Activated T-helper 1 cell treated with anti-CD3 and anti-CD28 coated beads, Interleukin-12 subunit alpha, Interleukin-12 subunit beta, Interleukin-2, Interleukin-4 antibody, amounts not matched to agents 30 ng/mL and 10 ng/mL and 1 ng/mL, durations not matched to agents 14 hours and 24 hours and 36 hours (primary cell): ENCODE results near the gene DENND1C. TPM values are rescaled to one million over a fixed set of nuclear protein-coding genes. Genes with fewer than 3 reads are reported as not detected.

ENCODE experiments used
- DNase-seq: peaks from one replicate; pipeline ENCODE4 v3.0.0; 2021; ENCODE audit warnings: low spot score
- H3K27ac Mint-ChIP-seq: one replicate; pipeline ENCODE4 v1.8.0; 2021; ENCODE audit warnings: mild to moderate bottlenecking, mixed read lengths
- H3K27me3 Mint-ChIP-seq: one replicate; pipeline ENCODE4 v1.8.0; 2022; ENCODE audit warnings: mild to moderate bottlenecking, moderate library complexity, mixed read lengths; ENCODE audit not compliant: insufficient read depth
- H3K36me3 Mint-ChIP-seq: one replicate; pipeline ENCODE4 v1.8.0; 2021; ENCODE audit warnings: low read depth, mixed read lengths
- H3K4me1 Mint-ChIP-seq: one replicate; pipeline ENCODE4 v1.8.0; 2021; ENCODE audit warnings: low read depth, mixed read lengths
- H3K4me3 Mint-ChIP-seq: one replicate; pipeline ENCODE4 v1.8.0; 2021; ENCODE audit warnings: mild to moderate bottlenecking, moderate library complexity, mixed read lengths
- H3K9me3 Mint-ChIP-seq: one replicate; pipeline ENCODE4 v1.8.0; 2021; ENCODE audit warnings: mixed read lengths
- intact Hi-C: fragments of 100-400 bp; cut with micrococcal nuclease; formaldehyde crosslinking; loops from one replicate; pipeline ENCODE4 v1.15.1; 2024
- total RNA-seq: library from RNA; stranded (reverse); gene quantifications from 2 replicates; pipeline ENCODE4 v1.2.3, GENCODE V29; 2022

DENND1C gene
- total RNA-seq, 1 donor from 2014 or later: 68.4 TPM

DNA sequence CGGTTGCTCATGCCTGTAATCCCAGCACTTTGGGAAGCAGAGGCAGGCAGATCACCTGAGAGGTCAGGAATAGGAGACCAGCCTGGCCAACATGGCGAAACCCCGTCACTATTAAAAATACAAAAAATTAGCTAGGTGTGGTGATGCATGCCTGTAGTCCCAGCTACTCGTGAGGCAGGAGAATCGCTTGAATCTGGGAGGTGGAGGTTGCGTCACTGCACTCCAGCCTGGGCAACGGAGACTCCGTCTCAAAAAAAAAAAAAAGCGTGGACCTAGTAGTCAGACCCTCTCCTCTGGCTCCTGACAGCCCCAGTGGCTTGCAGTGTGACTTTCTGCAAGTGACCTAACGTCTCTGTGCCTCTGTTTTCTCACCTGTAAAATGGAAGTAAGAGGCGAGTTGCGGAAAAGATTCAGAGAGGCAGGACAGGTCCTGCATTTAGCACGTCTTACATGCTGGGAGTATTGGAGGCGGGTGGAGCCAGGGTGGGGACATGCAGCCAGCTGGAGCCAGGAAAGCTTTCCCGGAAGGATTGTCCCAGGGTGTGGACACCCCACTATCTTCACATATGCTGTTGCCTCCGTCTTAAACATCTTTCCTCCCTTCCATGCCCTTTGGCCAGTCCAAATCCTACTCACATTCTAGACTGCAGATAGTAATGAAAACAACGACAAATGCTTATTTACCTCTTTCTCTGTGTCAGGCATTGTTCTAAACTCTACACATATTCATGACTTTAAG, 17.6 kb upstream of the DENND1C start:
- no peak overlapping the region for H3K4me3 Mint-ChIP-seq
- H3K4me1 Mint-ChIP-seq: peaks cover 11% of the 10 kb centered on the region
- no peaks in the 10 kb centered on the region for H3K36me3 Mint-ChIP-seq
- DNase-seq: no peak
- no peak overlapping the region for H3K27ac Mint-ChIP-seq
- intact Hi-C loops: no loop called here
- peaks cover 18% of the 10 kb centered on the region for H3K27me3 Mint-ChIP-seq
- H3K9me3 Mint-ChIP-seq: no peaks in the 10 kb centered on the region

DNA sequence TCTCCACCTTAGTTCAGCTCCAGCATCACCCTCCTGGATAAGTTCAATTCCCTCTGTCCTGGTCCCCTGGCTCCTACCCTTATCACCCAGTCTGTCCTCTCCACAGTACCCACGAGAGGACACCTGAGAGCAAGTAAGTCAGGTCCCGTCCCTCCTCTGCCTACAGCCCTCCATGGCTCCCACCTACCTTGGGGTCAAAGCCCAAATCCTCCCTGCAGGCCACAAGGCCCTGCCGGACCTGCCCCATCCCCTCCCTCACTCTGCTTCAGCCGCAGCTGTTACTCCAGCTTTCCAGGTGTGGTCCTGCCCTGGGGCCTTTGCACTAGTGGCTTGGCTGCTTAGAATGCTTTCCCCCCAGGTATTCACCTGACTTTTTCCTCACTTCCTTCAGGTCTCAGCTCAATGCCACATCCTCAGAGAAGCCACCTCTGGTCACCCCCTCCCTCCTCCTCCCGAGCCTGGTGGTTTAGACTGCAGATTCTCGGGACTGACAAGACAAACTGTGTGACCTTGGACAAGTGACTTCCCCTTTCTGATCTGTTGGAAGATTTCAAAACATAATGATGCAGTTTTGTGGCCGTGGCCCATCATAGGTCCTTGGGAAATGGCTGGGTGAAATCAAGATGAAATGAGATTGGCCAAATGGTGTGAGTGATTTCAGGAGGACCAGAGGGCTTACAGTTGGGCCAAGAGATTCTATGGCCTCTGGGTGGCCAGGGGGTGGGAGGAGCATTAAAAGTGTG, 16.9 kb upstream of the DENND1C start:
- DNase-seq: no peak
- H3K27me3 Mint-ChIP-seq: peaks cover 18% of the 10 kb centered on the region
- H3K4me3 Mint-ChIP-seq: no peak overlapping the region
- no peaks in the 10 kb centered on the region for H3K36me3 Mint-ChIP-seq
- H3K4me1 Mint-ChIP-seq: peaks cover 11% of the 10 kb centered on the region
- H3K9me3 Mint-ChIP-seq: no peaks in the 10 kb centered on the region
- no peak overlapping the region for H3K27ac Mint-ChIP-seq
- intact Hi-C loops: no loop called here

DNA sequence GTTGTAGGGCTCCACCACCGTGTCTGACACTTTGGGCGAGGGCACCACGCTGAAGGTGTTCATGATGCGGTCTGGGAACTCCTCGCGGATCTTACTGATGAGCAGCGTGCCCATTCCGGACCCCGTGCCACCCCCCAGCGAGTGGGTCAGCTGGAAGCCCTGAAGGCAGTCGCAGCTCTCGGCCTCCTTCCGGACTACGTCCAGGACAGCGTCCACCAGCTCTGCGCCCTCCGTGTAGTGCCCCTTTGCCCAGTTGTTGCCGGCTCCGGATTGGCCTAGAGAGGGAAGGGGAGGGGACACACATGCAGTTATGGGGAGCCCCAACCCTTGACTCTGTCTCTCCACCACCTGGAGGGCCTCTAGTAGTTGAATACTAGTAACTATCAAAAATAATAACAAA, 14.4 kb upstream of the DENND1C start:
- H3K27ac Mint-ChIP-seq: no peak overlapping the region
- H3K4me1 Mint-ChIP-seq: peaks cover 11% of the 10 kb centered on the region
- no peaks in the 10 kb centered on the region for H3K36me3 Mint-ChIP-seq

DNA sequence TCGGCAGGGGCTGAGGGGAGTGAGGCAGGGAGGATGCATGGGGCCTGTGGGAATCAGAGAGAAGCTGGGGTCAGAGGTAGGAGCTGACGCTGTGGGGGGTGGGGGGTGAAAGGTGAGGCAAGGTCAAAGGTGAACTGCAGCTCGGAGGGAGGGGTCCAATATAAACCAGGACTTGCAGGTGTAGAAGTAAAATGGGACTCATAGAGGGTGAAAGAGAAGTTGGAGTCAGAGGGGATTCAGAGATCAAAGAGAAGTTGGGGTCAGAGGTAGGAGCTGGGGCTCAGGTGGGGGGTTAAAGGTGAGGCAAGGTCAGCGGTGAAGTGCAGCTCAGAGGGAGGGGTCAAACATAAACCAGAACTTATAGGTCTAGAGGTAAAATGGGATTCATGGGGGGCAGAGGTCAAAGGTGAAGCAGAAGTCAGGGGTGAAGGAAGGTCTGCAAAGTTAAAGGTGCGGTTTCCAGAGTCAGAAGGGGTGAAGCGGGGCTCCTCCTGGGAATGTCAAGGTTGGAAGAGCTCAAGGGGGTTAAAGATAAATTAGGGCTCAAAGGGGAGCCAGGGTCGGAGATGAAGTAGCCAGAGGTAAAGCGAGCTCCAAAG, 12.9 kb upstream of the DENND1C start:
- Mint-ChIP-seq H3K36me3 (no peaks in the 10 kb centered on the region), H3K4me1 (peaks cover 20% of the 10 kb centered on the region), H3K4me3 (no peak overlapping the region), H3K9me3 (peaks cover 9% of the 10 kb centered on the region), H3K27me3 (peaks cover 1% of the 10 kb centered on the region), H3K27ac (no peak overlapping the region)
- no peak for DNase-seq
- intact Hi-C loops: no loop called here

More for the DNA sequence above, 14.4 kb upstream of the DENND1C start:
- no peak overlapping the region for H3K4me3 Mint-ChIP-seq
- intact Hi-C loops: no loop called here
- peaks cover 9% of the 10 kb centered on the region for H3K27me3 Mint-ChIP-seq
- H3K9me3 Mint-ChIP-seq: peaks cover 9% of the 10 kb centered on the region
- no peak for DNase-seq

DNA sequence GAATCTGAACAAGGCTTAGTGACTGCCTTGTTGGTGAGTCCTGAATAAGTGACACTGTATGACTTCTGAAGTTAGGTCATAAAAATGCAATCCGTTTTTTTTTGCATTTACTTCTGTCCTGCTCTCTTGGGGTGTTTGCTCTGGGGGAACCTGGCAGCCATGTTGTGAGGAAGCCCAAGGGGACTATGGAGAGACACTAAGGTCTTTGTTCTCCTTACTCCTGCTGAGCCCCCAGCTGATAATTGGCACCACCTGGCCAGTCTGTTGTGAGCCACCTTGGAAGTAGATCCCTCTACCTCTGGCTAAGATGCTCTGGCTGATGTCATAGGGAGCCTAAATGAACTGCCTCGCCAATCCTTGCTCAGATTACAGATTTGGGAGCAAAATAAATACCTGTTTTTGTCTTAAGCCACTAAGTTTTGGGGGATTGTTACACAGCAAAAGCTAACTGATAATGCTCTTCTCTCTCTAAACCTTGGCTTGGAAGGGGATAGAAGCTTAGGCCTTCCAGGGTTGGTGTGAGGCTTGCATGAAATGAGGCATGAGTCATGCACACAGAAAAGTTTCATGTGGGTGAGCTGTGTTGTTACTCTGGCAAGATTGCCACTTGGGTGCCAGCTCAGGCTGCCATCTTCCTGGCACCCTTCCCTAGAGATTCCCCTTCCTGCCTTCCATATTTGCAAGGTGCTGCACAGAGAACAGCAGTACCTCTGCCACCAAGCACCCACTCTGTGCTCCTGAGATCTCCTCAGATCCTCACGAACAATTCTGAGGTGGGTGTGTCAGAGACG, 10.4 kb upstream of the DENND1C start:
- DNase-seq: no peak
- Mint-ChIP-seq H3K4me3 (no peak overlapping the region), H3K4me1 (peaks cover 19% of the 10 kb centered on the region), H3K36me3 (no peaks in the 10 kb centered on the region), H3K9me3 (peaks cover 9% of the 10 kb centered on the region), H3K27me3 (peaks cover 1% of the 10 kb centered on the region), H3K27ac (no peak overlapping the region)
- intact Hi-C loops: no loop called here

- H3K27ac Mint-ChIP-seq: peak overlapping the region; percentile 41
- H3K4me3 Mint-ChIP-seq: peak overlapping the region; percentile 63
- intact Hi-C loops: no loop called here
- H3K36me3 Mint-ChIP-seq: no peaks in the 10 kb centered on the region
- H3K4me1 Mint-ChIP-seq: peaks cover 19% of the 10 kb centered on the region
- DNase-seq: no peak
- peaks cover 9% of the 10 kb centered on the region for H3K9me3 Mint-ChIP-seq
- H3K27me3 Mint-ChIP-seq: peaks cover 1% of the 10 kb centered on the region
Observed at GRCh38 chr19:6490134-6490533, 8.5 kb upstream of the DENND1C start.

DNA sequence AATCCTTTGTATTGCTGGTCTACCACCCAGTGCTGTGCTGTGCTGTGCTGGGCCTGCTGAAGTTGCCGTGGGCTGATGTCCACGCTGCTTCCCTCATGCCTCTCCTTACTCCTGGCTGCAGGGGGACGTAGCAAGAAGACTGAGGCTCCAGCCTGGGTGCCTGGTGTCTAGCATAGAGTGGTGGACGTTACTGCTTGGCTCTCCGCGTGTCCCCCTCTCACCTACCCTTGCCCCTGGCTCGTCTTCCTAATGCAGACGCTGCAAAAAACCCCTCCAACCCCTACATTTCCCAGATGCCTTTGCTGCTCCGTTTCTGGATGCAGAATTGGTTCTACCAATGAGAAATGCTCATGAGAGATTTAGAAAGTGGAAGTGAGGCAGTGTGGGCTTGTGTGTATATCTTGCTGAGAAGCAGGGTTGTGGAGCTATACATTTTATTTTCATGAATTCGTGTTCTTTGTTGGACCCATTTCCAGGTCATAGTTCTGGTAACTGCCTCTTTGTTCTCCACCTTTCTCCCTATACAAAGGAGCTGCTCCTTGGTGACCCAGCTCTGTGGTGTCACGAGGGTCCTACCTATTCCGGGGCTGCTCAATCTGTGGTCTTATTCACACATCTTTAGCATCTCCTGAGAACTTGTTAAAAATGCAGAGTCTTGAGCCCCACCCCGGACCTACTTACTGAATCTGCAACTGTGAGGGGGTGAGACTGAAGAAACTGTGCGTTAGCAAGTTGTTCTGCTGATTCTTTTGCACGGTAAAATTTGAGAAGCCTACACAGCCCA, 7.9 kb upstream of the DENND1C start:
- peak overlapping the region; percentile 19 for H3K27ac Mint-ChIP-seq

DNA sequence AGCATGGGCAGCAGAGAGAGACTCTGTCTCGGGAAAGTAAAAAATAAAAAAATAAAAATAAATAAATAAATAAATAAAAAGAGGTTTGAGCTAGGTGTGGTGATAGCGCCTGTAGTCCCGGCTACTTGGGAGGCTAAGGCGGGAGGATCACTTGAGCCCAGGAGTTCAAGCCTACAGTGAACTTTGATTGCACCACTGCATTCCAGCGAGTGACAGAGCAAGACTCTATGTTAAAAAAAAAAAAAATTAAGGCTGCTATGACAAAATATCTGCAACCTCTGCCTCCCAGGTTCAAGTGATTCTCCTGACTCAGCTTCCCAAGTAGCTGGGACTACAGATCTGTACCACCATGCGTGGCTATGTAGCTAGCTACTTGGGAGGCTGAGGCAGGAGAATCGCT, 3.2 kb upstream of the DENND1C start:
- no peaks in the 10 kb centered on the region for H3K9me3 Mint-ChIP-seq
- H3K27me3 Mint-ChIP-seq: no peaks in the 10 kb centered on the region
- H3K36me3 Mint-ChIP-seq: peaks cover 2% of the 10 kb centered on the region
- peaks cover 29% of the 10 kb centered on the region for H3K4me1 Mint-ChIP-seq
- no peak overlapping the region for H3K27ac Mint-ChIP-seq
- intact Hi-C loops: no loop called here
- no peak overlapping the region for H3K4me3 Mint-ChIP-seq
- no peak for DNase-seq

More for the DNA sequence above, 7.9 kb upstream of the DENND1C start:
- intact Hi-C loops: no loop called here
- Mint-ChIP-seq H3K27me3 (peaks cover 1% of the 10 kb centered on the region), H3K4me1 (peaks cover 19% of the 10 kb centered on the region), H3K9me3 (peaks cover 9% of the 10 kb centered on the region), H3K4me3 (peak overlapping the region; percentile 63), H3K36me3 (no peaks in the 10 kb centered on the region)
- no peak for DNase-seq

- Mint-ChIP-seq H3K4me3 (no peak overlapping the region), H3K9me3 (no peaks in the 10 kb centered on the region), H3K27ac (no peak overlapping the region), H3K36me3 (peaks cover 2% of the 10 kb centered on the region), H3K4me1 (peaks cover 25% of the 10 kb centered on the region), H3K27me3 (no peaks in the 10 kb centered on the region)
- intact Hi-C loops: no loop called here
- no peak for DNase-seq
Observed at GRCh38 chr19:6484230-6484629, 2.6 kb upstream of the DENND1C start.

GRCh38 chr19:6483235-6483634, 1.6 kb upstream of the DENND1C start:
- H3K4me3 Mint-ChIP-seq: no peak overlapping the region
- H3K4me1 Mint-ChIP-seq: peaks cover 23% of the 10 kb centered on the region
- no peak for DNase-seq
- H3K27ac Mint-ChIP-seq: peak overlapping the region; percentile 19
- no peaks in the 10 kb centered on the region for H3K9me3 Mint-ChIP-seq
- intact Hi-C loops: no loop called here
- H3K27me3 Mint-ChIP-seq: no peaks in the 10 kb centered on the region
- peaks cover 2% of the 10 kb centered on the region for H3K36me3 Mint-ChIP-seq

- no peaks in the 10 kb centered on the region for H3K9me3 Mint-ChIP-seq
- peaks cover 2% of the 10 kb centered on the region for H3K36me3 Mint-ChIP-seq
- H3K27me3 Mint-ChIP-seq: no peaks in the 10 kb centered on the region
- H3K27ac Mint-ChIP-seq: peak overlapping the region; percentile 89
- intact Hi-C loops: no loop called here
- H3K4me1 Mint-ChIP-seq: peaks cover 23% of the 10 kb centered on the region
- DNase-seq: no peak
- H3K4me3 Mint-ChIP-seq: peak overlapping the region; percentile 91
Observed at GRCh38 chr19:6482343-6482686, 728 bp upstream of the DENND1C start.

DNA sequence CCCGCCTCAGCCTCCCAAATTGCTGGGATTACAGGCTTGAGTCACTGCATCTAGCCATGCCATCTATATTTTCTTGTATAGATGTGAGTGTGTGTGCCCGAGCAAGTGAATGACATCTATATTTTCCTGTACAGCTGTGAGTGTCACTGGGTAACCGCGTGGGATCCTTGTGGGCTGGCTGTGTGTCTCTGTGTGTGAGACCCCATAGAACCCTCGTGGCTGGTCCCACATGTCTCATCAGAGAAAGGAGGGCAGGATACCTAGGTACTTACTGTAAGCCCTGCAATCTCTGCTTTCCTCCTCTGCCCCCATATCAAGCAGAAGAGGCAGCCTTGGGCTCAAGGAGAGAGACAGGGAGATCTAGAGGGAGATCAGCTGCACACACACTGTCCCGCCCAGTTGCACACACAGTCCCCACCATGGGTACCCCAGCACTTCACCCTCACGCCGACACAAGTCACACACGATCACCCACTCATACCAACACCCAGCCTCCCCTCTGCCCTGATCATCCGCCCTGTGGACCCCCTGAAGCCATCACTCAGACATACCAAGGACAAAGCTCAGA, 655 bp downstream of the DENND1C start:
- no peak for DNase-seq
- Mint-ChIP-seq H3K27me3 (no peaks in the 10 kb centered on the region), H3K36me3 (peaks cover 9% of the 10 kb centered on the region), H3K27ac (peak overlapping the region; percentile 89), H3K9me3 (no peaks in the 10 kb centered on the region), H3K4me1 (peaks cover 23% of the 10 kb centered on the region), H3K4me3 (peak overlapping the region; percentile 91)
- intact Hi-C loops: loop anchor here (1.0 to 2.0 kb wide), 4 partner anchors 21 to 56 kb away; no protein-coding TSS in a partner anchor
